ENCODE results near the gene NTM.
"Not testable (repeated sequence)": the region's sequence is repeated elsewhere in the genome, so short reads cannot be mapped to it uniquely, and the experiment has no call there.

The NTM gene

GRCh38 chr11:131668500-131669400 lies 298.3 kb downstream of the NTM start:
- no peak for DNase-seq (ENCODE audit: low read depth)

- no peak for DNase-seq (ENCODE audit: low read depth)
Observed at GRCh38 chr11:131669401-131669780, 299.0 kb downstream of the NTM start.

GRCh38 chr11:131670876-131671275 lies 300.5 kb downstream of the NTM start:
- DNase-seq (ENCODE audit: low read depth), result no peak

GRCh38 chr11:131671320-131671719 lies 300.9 kb downstream of the NTM start:
- no peak for DNase-seq (ENCODE audit: low read depth)

- DNase-seq (ENCODE audit: low read depth), result no peak
Observed at GRCh38 chr11:131671734-131672133, 301.3 kb downstream of the NTM start.

- DNase-seq (ENCODE audit: low read depth), result no peak
Observed at GRCh38 chr11:131672191-131672590, 301.8 kb downstream of the NTM start.

- DNase-seq (ENCODE audit: low read depth), result peak; percentile 12
Observed at GRCh38 chr11:131674051-131674755, 303.8 kb downstream of the NTM start.

GRCh38 chr11:131675121-131675888 lies 304.9 kb downstream of the NTM start:
- no peak for DNase-seq (ENCODE audit: low read depth)

- no peak for DNase-seq (ENCODE audit: low read depth)
Observed at GRCh38 chr11:131677828-131678470, 307.5 kb downstream of the NTM start.

GRCh38 chr11:131678658-131679340 lies 308.4 kb downstream of the NTM start:
- DNase-seq (ENCODE audit: low read depth), result no peak

- not testable (repeated sequence) for DNase-seq (ENCODE audit: low read depth)
Observed at GRCh38 chr11:131680448-131680847, 310.0 kb downstream of the NTM start.

GRCh38 chr11:131681920-131682319 lies 311.5 kb downstream of the NTM start:
- no peak for DNase-seq (ENCODE audit: low read depth)

- DNase-seq (ENCODE audit: low read depth), result no peak
Observed at GRCh38 chr11:131682373-131683015, 312.1 kb downstream of the NTM start.

GRCh38 chr11:131683131-131683530 lies 312.7 kb downstream of the NTM start:
- DNase-seq (ENCODE audit: low read depth), result no peak

GRCh38 chr11:131683666-131684065 lies 313.3 kb downstream of the NTM start:
- no peak for DNase-seq (ENCODE audit: low read depth)

GRCh38 chr11:131684111-131685060 lies 314.0 kb downstream of the NTM start:
- no peak for DNase-seq (ENCODE audit: low read depth)

- no peak for DNase-seq (ENCODE audit: low read depth)
Observed at GRCh38 chr11:131685206-131685605, 314.8 kb downstream of the NTM start.

- no peak for DNase-seq (ENCODE audit: low read depth)
Observed at GRCh38 chr11:131685906-131686305, 315.5 kb downstream of the NTM start.

- DNase-seq (ENCODE audit: low read depth), result no peak
Observed at GRCh38 chr11:131686836-131687235, 316.4 kb downstream of the NTM start.

All from stimulated activated CD8-positive, alpha-beta memory T cell treated with anti-CD3 and anti-CD28 coated beads, Interleukin-15, amount 100 ng/mL, for 24 hours (primary cell).